ENCODE data around the gene TAGAP. TPM values are rescaled to one million over a fixed set of nuclear protein-coding genes. Genes with fewer than 3 reads are reported as not detected.

Gene TAGAP
- polyA plus RNA-seq, 5 donors, result 0.90 to 1.9 (median 1.8) TPM

DNA sequence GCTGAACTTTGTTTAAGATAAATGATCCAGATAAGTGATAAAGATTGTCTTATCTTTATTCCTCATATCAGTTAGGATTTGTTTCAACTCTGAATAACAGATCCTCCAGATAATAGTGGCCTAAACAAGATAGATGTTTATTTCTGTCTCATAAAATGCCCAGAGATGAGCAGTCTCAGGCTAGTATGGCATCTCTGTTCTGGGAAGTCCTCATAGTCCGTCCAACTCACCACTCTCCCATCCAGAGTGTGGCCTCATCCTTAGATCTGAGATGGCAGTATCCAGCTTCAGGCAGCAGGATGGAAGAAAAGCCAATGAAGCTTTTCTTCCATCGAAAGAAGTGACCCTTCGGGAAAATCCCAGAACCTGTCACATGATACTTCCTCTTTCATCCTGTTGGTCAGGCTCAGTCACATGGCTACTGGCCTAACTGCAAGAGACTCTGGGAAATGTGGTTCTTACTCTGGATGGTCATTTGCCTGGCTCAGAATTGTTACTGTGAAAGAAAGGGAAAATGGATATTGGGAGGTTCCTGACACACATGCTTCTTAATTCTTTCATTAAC lies 29.4 kb upstream of the TAGAP start:
- no peak for DNase-seq

DNA sequence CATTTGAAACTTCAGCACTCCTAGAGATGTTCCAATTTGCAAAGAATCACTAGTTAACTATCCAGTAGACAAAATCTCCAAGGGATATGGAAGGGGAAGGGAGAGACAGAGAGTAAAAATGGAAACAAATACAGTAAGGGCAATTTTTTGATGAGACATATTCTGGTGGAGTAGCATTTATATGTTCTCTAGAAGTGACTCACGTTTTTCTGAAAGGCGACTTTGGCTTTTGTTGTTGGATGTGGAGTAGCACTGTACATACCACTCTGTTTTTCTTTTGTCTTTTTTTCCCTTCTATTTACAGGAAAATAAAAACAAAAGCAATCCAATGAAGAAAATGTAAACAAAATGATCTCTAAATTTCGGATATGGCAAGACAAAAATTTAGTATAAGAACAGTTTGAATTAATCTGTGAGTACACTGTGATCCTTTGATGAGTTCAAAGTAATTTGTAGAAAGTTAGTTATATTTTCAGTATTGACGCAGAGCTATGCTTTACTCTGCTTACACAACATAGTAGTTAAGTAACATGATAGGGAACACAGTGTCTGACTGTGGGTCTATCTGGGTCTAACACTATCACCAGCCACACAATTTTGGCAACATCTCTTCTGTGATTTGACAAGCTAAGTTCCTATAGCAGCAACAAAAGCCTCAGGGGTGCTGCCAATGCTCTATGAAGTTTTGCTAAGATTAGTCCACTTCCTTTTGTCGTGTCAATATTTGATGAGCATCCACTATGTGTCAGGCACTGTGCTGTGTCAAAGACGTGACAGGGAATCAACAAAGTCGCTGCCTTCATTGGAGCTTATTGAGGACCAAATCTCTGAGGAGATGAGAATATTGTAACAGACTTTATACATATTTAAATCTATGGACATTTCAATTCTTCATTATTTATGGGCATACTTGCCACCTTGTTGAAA lies 27.3 kb upstream of the TAGAP start:
- DNase-seq, result no peak

DNA sequence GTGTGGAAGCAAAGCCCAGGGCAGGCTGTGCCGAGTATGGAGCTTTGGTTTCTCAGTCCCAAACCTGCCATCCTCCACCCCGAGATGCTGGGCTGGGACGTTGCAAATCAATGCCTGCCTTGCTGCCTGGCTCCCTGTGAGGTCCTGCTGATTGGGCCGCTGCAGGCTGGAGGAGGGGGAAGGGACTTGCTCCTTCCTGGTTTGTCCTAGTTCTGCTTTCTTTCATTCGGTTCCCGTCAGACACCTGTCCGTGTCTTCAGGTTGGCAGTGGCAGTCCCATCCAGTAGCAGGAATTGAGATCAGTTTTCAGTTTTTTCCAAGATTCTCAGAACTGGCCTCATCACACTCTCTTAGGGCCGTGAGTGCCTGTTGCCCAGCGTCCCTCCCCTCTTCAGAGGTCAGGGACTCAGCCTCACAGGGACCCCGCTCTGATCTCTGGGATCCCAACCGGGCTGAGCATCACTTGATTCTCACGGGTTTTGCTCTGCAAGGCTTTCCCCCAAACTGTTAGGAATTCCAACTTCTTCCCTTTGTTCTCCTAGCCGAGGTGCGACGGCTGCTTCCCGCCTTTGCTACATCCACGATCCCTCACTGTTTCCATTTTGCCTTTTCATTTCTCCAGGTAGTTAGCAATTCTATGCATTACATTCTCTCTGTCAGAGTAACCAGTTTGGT lies 24.2 kb upstream of the TAGAP start:
- DNase-seq, result no peak

GRCh38 chr6:159067334-159067733 lies 22.5 kb upstream of the TAGAP start:
- no peak for DNase-seq

GRCh38 chr6:159066483-159066882 lies 21.7 kb upstream of the TAGAP start:
- DNase-seq, result no peak

DNA sequence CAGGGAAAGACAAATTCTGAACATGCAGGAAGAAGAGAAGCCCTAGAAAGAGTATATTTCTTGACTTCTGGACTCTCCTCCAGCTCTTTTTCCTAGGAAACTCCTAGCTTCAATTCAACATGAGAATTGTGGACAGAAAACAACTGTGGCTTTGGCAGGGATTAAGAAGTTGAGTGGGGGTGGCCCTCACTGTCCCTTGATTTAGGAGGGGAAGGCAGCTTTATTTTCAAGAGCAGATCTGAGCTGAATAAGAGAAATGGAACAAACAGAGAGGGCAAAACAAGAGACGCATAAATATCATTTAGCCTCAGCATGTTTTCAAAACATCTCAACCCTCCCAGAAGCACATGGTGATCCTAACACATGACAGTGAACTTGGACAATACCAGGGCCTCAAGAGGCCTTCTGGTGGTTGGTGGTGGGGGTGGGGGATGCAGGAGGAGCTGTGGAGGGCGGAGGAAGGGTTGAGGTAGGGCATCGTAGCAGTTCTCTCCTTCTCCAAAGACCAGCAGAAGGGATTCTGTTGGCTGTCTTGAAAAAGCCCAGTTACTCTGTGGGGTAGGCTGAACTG lies 21.1 kb upstream of the TAGAP start:
- DNase-seq, result no peak

DNA sequence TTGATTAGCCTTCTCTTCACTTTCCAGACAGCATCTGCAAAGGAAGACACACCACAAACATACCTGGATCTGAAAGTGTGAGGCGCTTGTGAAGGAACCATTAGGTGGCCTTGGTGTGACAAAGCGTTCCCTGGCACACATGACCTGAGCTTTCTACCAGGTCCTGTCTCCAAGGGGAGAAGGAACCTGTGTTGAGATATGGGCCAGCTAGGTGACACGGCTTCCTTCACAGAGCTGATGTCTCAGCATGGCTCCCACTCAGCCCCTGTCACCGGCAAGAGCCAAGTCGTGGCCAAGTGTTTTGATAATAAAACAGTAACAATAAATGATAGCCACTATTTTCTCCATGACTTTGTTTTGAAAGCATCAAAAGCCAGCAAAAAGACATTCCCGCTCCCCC lies 20.3 kb upstream of the TAGAP start:
- no peak for DNase-seq

DNA sequence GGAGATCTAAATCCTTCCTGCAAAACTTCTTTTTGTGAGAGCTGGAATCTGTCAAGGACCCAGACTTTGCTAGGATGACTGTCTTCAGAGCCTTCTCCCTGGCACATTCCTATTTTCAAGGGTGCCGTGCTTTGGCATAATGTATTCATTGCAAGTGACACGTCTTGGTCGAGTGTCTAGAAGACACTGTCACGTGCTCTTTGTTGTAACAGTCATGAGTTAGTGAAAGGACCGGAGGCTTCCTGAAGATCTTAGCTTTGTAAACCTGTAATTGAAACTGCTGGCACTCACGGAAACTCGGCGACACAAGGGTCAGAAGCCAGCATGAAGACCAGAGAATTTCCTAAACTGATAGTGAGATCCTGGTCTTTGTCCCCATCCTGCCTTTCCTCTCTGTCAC lies 19.7 kb upstream of the TAGAP start:
- DNase-seq, result no peak

GRCh38 chr6:159063549-159063948 lies 18.8 kb upstream of the TAGAP start:
- no peak for DNase-seq

- no peak for DNase-seq
Observed at GRCh38 chr6:159062976-159063375, 18.2 kb upstream of the TAGAP start.

- no peak for DNase-seq
Observed at GRCh38 chr6:159062564-159062945, 17.8 kb upstream of the TAGAP start.

DNA sequence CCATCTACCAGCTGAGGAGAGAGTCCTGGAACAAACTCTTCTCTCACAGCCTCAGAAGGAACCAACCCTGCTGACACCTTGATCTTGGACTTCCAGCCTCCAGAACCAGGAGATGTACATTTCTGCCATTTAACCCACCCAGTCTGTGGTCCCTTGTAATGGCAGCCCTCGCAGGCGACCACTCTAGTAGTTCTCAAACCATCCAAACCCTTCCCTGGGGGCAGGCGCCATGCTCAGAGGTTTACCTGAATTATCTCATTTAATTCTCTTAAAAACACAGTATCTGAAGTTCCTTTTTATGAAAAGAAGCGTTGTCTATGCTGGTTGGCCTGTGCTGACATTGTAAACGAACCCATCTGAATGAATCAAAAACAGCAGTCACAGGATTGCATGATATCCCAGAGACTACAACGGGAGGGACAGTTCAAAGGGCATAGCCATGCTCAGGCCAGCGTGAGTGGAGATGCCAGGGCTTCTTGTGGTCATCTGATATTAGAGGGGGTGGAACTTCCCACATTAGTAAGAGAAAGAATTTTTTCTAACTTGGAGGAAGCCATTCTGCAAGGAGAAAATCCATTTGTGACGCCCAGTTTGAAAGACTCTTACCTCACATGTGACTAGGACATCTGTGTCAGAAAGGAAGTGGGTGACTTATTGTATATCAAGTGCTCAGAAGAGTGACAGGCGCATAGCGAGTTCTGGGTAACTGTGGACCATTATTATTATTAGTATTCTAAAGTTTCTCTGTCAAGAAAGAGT lies 17.2 kb upstream of the TAGAP start:
- no peak for DNase-seq

DNA sequence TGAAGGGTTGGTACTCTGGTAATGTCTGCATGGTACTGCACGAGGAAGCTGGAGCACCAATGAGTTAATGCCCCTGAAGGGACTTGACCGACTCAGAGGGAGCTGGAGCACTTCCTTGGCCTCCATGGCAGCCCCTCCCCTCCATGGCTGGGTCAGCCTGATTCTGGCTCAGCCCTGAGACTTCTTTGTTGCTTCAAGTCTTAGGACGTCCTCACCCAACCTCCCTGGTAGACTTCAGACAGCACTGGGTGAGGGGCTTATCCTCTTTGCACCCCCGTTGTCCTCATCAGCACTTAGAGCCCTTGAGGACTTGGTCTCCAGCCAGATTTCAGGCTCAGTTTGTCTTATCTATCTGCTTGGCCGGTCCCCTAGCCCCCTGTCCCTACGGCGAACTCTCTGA lies 16.4 kb upstream of the TAGAP start:
- no peak for DNase-seq

GRCh38 chr6:159059885-159060506 lies 15.2 kb upstream of the TAGAP start:
- no peak for DNase-seq

DNA sequence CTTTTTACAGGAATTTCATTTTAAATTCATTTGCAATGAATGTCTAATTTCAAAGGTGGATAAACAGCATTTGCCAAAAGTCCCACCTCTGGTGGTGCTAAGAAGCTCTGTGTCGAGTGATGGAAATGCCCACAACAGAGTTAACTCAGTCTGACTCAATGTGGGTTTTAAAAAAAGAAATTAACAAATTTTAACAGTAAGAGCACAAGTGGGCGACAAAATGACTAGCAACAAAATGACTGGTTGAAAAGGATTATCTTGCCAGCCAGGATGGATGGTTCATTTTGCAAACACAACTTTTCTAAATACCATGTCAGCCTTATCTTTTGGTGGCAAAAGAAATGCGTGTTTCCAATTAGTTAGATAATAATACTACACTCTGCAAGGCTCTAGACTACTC lies 14.3 kb upstream of the TAGAP start:
- DNase-seq, result no peak

DNA sequence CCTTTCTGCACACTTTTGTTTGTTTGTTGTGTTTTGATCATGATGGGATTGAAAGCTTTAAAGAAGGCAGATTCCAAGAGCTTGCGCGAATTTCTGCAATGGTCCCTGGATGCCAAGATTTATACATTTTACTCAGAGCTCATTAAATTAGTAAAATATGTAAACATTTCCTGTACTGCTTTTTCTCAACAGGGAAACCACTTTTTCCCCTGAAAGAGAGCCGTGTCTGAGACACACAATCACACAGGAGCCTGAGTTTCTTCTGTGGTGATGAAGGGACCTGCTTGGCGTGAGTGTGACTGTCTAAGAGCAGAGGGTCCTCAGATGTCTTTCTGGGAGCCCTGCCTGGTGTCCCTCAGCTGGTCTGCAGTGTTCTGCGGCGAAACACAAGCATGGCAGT lies 12.1 kb upstream of the TAGAP start:
- no peak for DNase-seq

GRCh38 chr6:159056432-159056831 lies 11.6 kb upstream of the TAGAP start:
- no peak for DNase-seq

- DNase-seq, result no peak
Observed at GRCh38 chr6:159056003-159056402, 11.2 kb upstream of the TAGAP start.

DNA sequence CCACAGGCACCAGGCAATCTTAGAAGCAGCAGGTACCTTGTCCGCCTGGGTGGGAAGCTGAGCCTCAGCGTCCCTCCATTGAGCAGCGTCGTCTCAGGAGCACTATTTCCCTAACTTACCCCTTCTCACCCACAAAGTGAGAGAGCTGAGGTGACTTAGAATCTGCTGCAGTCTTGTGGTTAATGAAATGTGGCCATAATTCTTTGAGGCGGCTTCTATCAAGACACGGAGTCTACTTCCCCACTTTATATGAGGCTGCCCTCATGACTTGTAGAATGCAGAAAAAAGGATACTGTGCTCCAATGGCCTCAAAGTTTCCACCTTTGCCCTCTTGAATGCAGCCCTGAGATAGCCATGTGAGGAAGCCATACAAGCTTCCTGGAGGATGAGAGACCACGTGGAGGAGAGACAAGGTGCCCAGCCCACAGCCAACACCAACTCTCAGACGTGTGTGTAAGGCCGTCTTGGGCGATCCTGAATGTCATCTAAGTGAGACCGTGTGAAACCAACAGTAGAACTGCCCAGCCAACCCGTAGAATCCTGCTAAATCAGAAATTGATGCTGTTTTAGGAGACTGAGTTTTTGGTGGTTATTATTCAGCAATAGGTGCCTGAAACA lies 9.1 kb upstream of the TAGAP start:
- no peak for DNase-seq

DNA sequence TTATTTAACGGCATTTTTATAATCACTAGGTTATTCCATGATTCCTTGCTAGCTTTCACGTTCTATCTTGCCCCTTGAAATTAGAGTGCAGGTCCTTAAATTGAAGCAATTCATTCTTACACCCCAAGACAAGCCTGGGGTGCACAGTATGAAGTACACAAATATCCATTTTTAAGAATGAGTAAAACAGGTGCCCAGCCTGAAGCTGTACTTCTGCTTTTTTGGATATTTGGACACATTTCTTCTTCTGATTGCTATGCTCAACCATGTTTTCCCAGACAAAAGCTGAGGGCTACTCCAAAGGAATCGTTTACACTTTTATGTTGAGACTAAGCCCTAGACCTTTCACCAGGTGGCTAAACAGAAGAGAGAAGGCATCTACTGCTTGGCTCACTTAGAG lies 7.9 kb upstream of the TAGAP start:
- no peak for DNase-seq
